HUES6 (cell line): ENCODE results near the gene FOXF1.

Experiments
- H3K27ac ChIP-seq: 2 replicates; pipeline ENCODE4 v1.7.0; 2013; ENCODE audit warnings: low read depth, mild to moderate bottlenecking, low read length, inconsistent platforms
- H3K27me3 ChIP-seq: 2 replicates; pipeline ENCODE4 v1.6.1; 2013; ENCODE audit warnings: low read length; ENCODE audit not compliant: control insufficient read depth, insufficient read depth
- H3K36me3 ChIP-seq: 2 replicates; pipeline ENCODE4 v1.6.1; 2013; ENCODE audit warnings: low read length; ENCODE audit not compliant: control insufficient read depth, insufficient read depth
- H3K4me1 ChIP-seq: 2 replicates; pipeline ENCODE4 v1.6.1; 2013; ENCODE audit warnings: low read length; ENCODE audit not compliant: control insufficient read depth, insufficient read depth
- H3K4me3 ChIP-seq: 2 replicates; pipeline ENCODE4 v1.5.1; 2013; ENCODE audit warnings: low read depth, low read length
- H3K9ac ChIP-seq: one replicate; pipeline ENCODE4 v1.6.1; 2013; ENCODE audit warnings: mild to moderate bottlenecking, low read length
- H3K9me3 ChIP-seq: 2 replicates; pipeline ENCODE4 v1.6.1; 2013; ENCODE audit warnings: low read depth, low read length; ENCODE audit not compliant: control insufficient read depth, insufficient read depth

Gene FOXF1

GRCh38 chr16:86540894-86541293 is 30.6 kb downstream of the FOXF1 start:
- H3K36me3 ChIP-seq, result peaks cover 60% of the 10 kb centered on the region

GRCh38 chr16:86541560-86541959 is 31.2 kb downstream of the FOXF1 start:
- Histone ChIP-seq H3K36me3 (peaks cover 61% of the 10 kb centered on the region), H3K4me1 (no peaks in the 10 kb centered on the region), H3K9me3 (no peaks in the 10 kb centered on the region), H3K27me3 (no peaks in the 10 kb centered on the region), H3K4me3 (no peak overlapping the region), H3K9ac (no peak overlapping the region), H3K27ac (no peak overlapping the region)

More at GRCh38 chr16:86540894-86541293, 30.6 kb downstream of the FOXF1 start:
- Histone ChIP-seq H3K27ac (no peak overlapping the region), H3K27me3 (no peaks in the 10 kb centered on the region), H3K4me3 (no peak overlapping the region), H3K9me3 (no peaks in the 10 kb centered on the region), H3K4me1 (no peaks in the 10 kb centered on the region), H3K9ac (no peak overlapping the region)

- H3K4me3 ChIP-seq, result no peak overlapping the region
Measured at GRCh38 chr16:86542756-86543750, 32.7 kb downstream of the FOXF1 start.

GRCh38 chr16:86545481-86545880 is 35.2 kb downstream of the FOXF1 start:
- H3K27ac ChIP-seq, result no peak overlapping the region
- no peaks in the 10 kb centered on the region for H3K9me3 ChIP-seq
- H3K9ac ChIP-seq, result no peak overlapping the region
- peaks cover 58% of the 10 kb centered on the region for H3K36me3 ChIP-seq
- H3K27me3 ChIP-seq, result no peaks in the 10 kb centered on the region
- no peaks in the 10 kb centered on the region for H3K4me1 ChIP-seq
- H3K4me3 ChIP-seq, result no peak overlapping the region

More at GRCh38 chr16:86542756-86543750, 32.7 kb downstream of the FOXF1 start:
- H3K27ac ChIP-seq, result no peak overlapping the region
- no peaks in the 10 kb centered on the region for H3K9me3 ChIP-seq
- no peak overlapping the region for H3K9ac ChIP-seq
- no peaks in the 10 kb centered on the region for H3K4me1 ChIP-seq
- peaks cover 65% of the 10 kb centered on the region for H3K36me3 ChIP-seq
- no peaks in the 10 kb centered on the region for H3K27me3 ChIP-seq

GRCh38 chr16:86545954-86546637 is 35.8 kb downstream of the FOXF1 start:
- Histone ChIP-seq H3K9ac (no peak overlapping the region), H3K4me3 (no peak overlapping the region), H3K9me3 (no peaks in the 10 kb centered on the region), H3K36me3 (peaks cover 56% of the 10 kb centered on the region), H3K27ac (no peak overlapping the region), H3K4me1 (no peaks in the 10 kb centered on the region), H3K27me3 (no peaks in the 10 kb centered on the region)

- Histone ChIP-seq H3K4me3 (no peak overlapping the region), H3K36me3 (peaks cover 53% of the 10 kb centered on the region), H3K9me3 (no peaks in the 10 kb centered on the region), H3K9ac (no peak overlapping the region), H3K27ac (no peak overlapping the region), H3K4me1 (no peaks in the 10 kb centered on the region), H3K27me3 (no peaks in the 10 kb centered on the region)
Measured at GRCh38 chr16:86546638-86547013, 36.3 kb downstream of the FOXF1 start.

GRCh38 chr16:86547286-86547685 is 37.0 kb downstream of the FOXF1 start:
- Histone ChIP-seq H3K27ac (no peak overlapping the region), H3K27me3 (no peaks in the 10 kb centered on the region), H3K4me1 (no peaks in the 10 kb centered on the region), H3K9me3 (no peaks in the 10 kb centered on the region), H3K9ac (no peak overlapping the region), H3K36me3 (peaks cover 50% of the 10 kb centered on the region), H3K4me3 (no peak overlapping the region)

GRCh38 chr16:86549076-86549892 is 39.0 kb downstream of the FOXF1 start:
- H3K36me3 ChIP-seq, result peaks cover 47% of the 10 kb centered on the region
- no peak overlapping the region for H3K27ac ChIP-seq
- H3K27me3 ChIP-seq, result no peaks in the 10 kb centered on the region
- no peaks in the 10 kb centered on the region for H3K4me1 ChIP-seq
- H3K9me3 ChIP-seq, result no peaks in the 10 kb centered on the region
- H3K9ac ChIP-seq, result no peak overlapping the region
- H3K4me3 ChIP-seq, result no peak overlapping the region

- Histone ChIP-seq H3K4me1 (no peaks in the 10 kb centered on the region), H3K9ac (no peak overlapping the region), H3K9me3 (no peaks in the 10 kb centered on the region), H3K36me3 (peaks cover 46% of the 10 kb centered on the region), H3K4me3 (no peak overlapping the region), H3K27me3 (no peaks in the 10 kb centered on the region), H3K27ac (no peak overlapping the region)
Measured at GRCh38 chr16:86549893-86550190, 39.5 kb downstream of the FOXF1 start.

GRCh38 chr16:86550281-86550680 is 40.0 kb downstream of the FOXF1 start:
- H3K9ac ChIP-seq, result no peak overlapping the region
- H3K36me3 ChIP-seq, result peaks cover 42% of the 10 kb centered on the region
- H3K27me3 ChIP-seq, result no peaks in the 10 kb centered on the region
- H3K4me3 ChIP-seq, result no peak overlapping the region
- no peaks in the 10 kb centered on the region for H3K9me3 ChIP-seq
- no peak overlapping the region for H3K27ac ChIP-seq
- H3K4me1 ChIP-seq, result no peaks in the 10 kb centered on the region
